Measurements from ENCODE around the gene RBM20.
A peak's percentile ranks its signal among the peaks of the same experiment; 100 is the strongest.

The RBM20 gene

DNA sequence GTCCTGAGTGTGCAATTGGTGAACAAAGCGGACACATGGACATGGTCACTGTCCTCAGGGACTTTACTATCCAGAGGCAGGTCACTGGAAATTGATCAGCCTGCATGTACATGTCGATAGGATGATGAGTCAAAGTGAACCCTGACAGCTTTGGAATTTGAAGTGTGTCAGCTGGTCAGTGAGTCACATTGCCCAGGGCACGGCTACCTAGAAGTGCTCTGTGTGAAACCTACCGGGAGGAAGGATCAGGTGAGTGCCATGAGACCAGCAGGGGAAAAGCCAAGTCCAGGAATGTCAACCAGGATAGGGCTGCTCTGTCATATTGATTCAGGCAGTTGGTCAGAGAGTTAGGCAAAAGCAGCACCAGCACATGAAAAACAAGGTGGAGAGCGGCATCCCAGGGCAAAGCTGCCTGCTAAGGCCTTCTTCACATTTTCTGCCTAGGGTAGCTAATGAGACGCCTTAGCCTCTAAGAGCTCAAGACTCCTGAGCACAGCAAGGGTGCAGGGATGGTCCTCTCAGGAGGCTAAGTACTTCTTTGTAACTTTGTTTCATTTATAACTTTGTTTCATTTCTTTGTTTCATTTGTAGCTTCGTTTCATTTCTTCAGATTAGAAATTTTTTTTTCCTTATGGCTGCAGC, 208.2 kb downstream of the RBM20 start:
- no peaks in the 10 kb centered on the region for H3K27me3 ChIP-seq (ENCODE audit: insufficient read depth, poor library complexity, severe bottlenecking)
- no peak for DNase-seq (ENCODE audit: low read depth in 1 of 2, low spot score in 1 of 2)
- no peak overlapping the region for H3K27ac ChIP-seq (replicated peaks)
- no peak overlapping the region for H3K4me3 ChIP-seq (replicated peaks; ENCODE audit: insufficient read depth, low read length)
- TF ChIP-seq, protein P1, sequence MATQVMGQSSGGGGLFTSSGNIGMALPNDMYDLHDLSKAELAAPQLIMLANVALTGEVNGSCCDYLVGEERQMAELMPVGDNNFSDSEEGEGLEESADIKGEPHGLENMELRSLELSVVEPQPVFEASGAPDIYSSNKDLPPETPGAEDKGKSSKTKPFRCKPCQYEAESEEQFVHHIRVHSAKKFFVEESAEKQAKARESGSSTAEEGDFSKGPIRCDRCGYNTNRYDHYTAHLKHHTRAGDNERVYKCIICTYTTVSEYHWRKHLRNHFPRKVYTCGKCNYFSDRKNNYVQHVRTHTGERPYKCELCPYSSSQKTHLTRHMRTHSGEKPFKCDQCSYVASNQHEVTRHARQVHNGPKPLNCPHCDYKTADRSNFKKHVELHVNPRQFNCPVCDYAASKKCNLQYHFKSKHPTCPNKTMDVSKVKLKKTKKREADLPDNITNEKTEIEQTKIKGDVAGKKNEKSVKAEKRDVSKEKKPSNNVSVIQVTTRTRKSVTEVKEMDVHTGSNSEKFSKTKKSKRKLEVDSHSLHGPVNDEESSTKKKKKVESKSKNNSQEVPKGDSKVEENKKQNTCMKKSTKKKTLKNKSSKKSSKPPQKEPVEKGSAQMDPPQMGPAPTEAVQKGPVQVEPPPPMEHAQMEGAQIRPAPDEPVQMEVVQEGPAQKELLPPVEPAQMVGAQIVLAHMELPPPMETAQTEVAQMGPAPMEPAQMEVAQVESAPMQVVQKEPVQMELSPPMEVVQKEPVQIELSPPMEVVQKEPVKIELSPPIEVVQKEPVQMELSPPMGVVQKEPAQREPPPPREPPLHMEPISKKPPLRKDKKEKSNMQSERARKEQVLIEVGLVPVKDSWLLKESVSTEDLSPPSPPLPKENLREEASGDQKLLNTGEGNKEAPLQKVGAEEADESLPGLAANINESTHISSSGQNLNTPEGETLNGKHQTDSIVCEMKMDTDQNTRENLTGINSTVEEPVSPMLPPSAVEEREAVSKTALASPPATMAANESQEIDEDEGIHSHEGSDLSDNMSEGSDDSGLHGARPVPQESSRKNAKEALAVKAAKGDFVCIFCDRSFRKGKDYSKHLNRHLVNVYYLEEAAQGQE (IDR thresholded peaks at IDR 0.05; ENCODE audit: insufficient replicate concordance, low read depth) = no peak
- TF ChIP-seq GABPA (IDR thresholded peaks at IDR 0.05; ENCODE audit: low read depth) = no peak

GRCh38 chr10:110852947-110853346, 208.8 kb downstream of the RBM20 start:
- DNase-seq (ENCODE audit: low read depth in 1 of 2, low spot score in 1 of 2) = no peak
- Histone ChIP-seq H3K27ac (replicated peaks) (no peak overlapping the region), H3K27me3 (ENCODE audit: insufficient read depth, poor library complexity, severe bottlenecking) (no peaks in the 10 kb centered on the region), H3K4me3 (replicated peaks; ENCODE audit: insufficient read depth, low read length) (no peak overlapping the region)
- TF ChIP-seq, protein P1 (IDR thresholded peaks at IDR 0.05; ENCODE audit: insufficient replicate concordance, low read depth) = no peak
- TF ChIP-seq POLR2AphosphoS5 (IDR thresholded peaks at IDR 0.05; ENCODE audit: low read depth) (no peak), CTCF (IDR thresholded peaks at IDR 0.05; ENCODE audit: insufficient read depth, low read length) (no peak), SPI1 (IDR thresholded peaks at IDR 0.05; ENCODE audit: borderline replicate concordance, low read depth) (no peak)

- Histone ChIP-seq H3K27ac (replicated peaks) (peak overlapping the region; percentile 38), H3K4me3 (replicated peaks; ENCODE audit: insufficient read depth, low read length) (no peak overlapping the region), H3K27me3 (ENCODE audit: insufficient read depth, poor library complexity, severe bottlenecking) (no peaks in the 10 kb centered on the region)
- no peak for TF ChIP-seq CTCF (IDR thresholded peaks at IDR 0.05; ENCODE audit: insufficient read depth, low read length)
- TF ChIP-seq, protein P1 (IDR thresholded peaks at IDR 0.05; ENCODE audit: insufficient replicate concordance, low read depth) = no peak
- no peak for TF ChIP-seq POLR2AphosphoS5 (IDR thresholded peaks at IDR 0.05; ENCODE audit: low read depth)
- TF ChIP-seq GABPA (IDR thresholded peaks at IDR 0.05; ENCODE audit: low read depth) = no peak
- no peak for TF ChIP-seq SPI1 (IDR thresholded peaks at IDR 0.05; ENCODE audit: borderline replicate concordance, low read depth)
- no peak for DNase-seq (ENCODE audit: low read depth in 1 of 2, low spot score in 1 of 2)
These were observed 209.9 kb downstream of the RBM20 start for GRCh38 chr10:110853921-110854605.
